AG20443 (cell line): Measurements from ENCODE around the gene IER5.
A peak's percentile ranks its signal among the peaks of the same experiment; 100 is the strongest.
"Not testable (repeated sequence)": the region's sequence is repeated elsewhere in the genome, so short reads cannot be mapped to it uniquely, and the experiment has no call there.

Experiments used
- DNase-seq: peaks from one replicate; pipeline ENCODE4 v3.0.0; 2012; ENCODE audit warnings: low spot score, mixed read lengths

Gene IER5

DNA sequence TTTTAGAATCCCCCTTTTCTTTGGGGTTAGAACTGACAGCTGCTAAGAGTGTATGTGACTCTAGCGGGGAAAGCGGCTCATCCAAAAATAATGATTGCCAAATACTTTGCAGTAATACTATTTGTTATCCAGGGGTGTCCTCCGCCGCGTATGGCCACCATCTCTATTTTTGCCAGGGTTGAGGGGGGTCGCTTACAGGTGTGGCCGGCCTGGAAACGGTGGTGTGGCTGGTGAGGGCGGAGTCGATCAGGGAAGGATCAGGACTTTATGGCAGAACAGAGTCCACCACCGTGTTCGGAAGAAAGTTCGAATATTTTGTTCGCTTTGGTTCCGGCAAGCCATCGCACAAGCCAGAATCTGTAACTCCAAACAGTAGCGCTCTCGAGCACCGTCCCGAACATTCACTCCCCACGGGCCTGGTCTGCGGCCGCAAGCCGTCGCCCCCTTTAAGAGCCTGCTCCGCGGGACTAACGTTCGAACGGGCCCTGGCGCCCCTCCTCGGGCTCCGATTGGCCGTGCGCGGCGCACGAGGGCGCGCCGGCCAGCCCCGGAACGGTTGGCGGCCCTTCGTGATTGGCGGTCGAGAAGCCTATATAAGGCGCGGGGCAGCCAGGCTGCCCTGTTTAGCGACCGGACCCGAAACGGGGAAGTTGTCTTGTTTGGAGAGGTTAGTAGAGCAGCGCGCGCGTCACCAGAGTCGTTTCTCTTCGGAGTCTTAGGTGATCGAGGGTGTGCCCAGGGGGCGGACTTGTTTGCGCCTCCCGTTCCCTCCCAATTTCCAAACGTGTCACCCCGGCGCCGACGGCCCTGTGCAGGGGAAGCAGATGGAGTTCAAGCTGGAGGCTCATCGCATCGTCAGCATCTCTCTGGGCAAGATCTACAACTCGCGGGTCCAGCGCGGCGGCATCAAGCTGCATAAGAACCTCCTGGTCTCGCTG is at the start of gene IER5:
TSS of gene IER5 (plus strand) at position 622 of the 938 bp plus-strand sequence. CDS start at position 825, 203 bp downstream.
- peak; percentile 95 for DNase-seq

DNA sequence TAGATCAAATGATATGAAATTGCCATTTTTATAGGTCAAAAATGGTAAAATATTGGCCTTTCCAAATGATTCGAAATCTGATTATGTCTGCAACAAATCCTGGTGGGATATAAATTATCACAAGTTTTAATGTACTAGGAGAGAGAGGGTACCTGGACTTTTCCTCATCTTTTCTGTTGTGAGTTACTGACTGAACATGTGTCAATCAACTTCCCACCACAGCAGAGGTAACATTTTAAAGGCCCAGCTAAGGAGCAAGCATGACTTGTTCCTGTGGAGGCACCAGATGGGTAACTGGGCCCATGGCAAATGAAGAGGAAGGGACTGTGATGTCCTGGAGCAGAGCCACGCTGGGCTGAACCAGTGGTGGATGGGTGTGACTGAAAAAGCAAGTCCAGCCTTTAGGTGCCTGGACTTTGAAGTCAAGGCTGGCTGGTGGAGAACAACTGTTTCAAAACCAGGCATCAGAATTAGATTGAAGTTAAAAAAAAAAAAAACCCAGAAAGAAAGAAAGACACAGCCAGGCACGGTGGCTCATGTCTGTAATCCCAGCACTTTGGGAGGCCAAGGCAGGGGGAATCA is 48.1 kb upstream of the IER5 start:
- no peak for DNase-seq

DNA sequence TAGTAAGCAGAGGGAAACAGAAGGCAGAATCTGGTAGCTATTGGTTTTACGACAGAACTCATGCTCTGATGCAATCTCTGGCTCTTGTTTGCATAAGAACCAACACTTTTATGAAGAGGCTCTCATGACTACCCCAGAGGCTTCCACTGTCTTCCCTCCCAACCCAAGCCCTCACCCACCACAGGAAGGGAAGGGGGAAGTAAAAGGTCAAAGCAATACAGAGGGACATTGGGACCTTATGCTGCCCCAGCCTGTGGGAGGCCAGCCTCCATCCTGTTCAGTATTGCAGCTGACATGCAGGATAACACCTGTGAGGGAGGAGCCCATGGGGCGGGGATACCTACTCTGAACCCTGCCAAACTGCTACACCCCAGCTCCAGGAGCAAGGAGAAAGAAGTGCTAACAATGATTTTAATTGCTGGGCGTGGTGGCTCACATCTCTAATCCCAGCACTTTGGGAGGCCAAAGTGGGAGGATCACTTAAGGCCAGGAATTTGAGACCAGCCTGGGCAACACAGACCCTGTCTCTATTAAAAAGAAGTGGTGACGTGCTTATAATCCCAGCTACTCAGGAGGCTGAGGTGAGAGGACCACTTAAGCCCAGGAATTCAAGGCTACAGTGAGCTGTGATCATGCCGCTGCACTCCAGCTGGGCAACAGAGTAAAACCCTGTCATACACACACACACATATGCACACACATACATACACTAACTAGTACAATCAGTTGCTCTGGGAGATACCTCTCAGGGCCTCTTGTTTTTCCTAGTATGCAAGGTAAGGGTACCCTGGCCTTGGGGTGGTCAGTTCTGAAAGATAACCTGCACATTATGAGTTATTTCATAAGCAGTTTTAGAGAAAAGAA is 45.2 kb upstream of the IER5 start:
- DNase-seq = peak; percentile 17

DNA sequence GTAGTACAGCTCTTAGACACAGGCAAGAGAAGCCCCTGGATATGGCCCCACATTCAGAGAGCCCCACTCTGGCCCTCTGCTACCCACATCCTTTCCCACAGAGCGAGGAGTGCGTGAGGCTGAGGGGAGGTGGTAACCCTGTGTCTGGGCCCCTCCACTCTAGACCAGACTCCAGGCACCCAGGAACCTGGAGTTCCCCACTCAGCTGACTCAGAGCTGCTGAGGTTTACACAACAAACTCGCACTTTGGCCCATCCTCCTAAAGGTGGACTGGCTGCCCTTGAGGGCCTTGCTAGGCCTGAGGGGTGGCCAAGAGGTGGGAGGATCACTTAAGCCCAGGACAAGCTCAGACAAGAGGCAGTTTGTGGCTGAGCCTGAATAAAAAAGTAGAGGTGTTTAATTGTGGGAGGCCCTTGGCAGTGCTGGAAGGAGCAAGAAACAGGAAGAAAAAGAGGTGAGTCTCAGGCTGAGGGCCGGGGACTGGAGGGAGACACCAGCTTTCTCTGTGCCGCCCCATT is 44.0 kb upstream of the IER5 start:
- DNase-seq = no peak

DNA sequence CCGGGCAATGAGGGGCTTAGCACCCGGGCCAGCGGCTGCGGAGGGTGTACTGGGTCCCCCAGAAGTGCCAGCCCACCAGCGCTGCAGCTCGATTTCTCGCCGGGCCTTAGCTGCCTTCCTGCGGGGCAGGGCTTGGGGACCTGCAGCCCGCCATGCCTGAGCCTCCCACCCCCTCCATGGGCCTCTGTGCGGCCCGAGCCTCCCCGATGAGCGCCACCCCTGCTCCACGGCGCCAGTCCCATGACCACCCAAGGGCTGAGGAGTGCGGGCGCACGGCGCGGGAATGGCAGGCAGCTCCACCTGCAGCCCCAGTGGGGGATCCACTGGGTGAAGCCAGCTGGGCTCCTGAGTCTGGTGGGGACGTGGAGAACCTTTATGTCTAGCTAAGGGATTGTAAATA is 42.6 kb upstream of the IER5 start:
- not testable (repeated sequence) for DNase-seq

DNA sequence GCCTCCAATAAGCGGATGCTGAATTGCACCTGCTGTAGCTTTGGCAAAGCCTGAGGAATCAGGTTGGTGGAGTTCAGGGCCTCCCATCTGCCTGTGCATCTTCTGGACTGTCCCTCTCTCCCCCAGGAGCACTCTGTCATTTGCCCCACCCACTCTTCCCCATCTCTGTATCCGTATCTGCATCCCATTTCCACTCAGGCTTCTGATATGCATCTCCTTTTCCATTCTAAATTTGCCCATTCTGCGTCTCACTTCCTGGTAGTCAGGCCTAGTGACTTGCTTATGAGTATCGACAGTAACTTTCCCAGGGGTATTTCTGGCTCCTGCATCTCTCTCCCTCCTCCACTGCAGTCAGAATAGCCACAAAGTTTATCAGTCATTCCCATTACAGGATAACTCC is 39.1 kb upstream of the IER5 start:
- no peak for DNase-seq

DNA sequence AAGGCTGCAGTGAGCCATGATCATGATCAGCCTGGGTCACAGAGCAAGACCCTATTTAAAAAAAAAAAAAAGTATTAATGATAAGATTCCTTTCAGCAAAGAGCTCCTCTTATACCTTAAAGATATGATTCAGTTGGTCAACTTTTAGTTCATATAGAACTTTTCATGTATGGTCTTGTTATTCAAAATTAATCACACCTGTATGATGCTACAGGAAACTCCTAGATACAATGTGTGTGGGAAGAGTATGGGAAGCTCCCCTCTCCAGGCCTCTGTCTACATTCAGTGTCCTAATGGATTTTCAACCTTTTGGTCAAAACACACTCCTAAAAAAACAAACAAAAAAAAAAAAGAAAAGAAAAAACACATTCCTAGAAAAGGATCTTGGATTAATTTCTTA is 37.6 kb upstream of the IER5 start:
- DNase-seq = no peak

DNA sequence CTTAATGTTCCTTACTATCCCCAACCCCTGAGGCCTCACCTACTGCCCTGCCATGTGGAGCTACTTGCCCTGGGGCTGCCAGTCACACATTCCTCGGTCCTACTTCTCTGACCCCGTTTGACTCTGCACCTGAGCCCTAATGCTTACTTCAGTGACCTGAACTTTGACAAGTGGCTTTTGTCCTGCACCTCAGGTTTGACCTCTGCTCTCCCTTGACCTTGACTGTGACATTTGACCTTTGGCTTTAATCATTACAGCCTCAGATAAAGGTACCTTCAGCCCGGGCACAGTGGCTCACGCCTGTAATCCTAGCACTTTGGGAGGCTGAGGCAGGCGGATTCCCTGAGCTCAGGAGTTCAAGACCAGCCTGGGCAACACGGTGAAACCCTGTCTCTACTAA is 31.9 kb upstream of the IER5 start:
- DNase-seq = no peak

DNA sequence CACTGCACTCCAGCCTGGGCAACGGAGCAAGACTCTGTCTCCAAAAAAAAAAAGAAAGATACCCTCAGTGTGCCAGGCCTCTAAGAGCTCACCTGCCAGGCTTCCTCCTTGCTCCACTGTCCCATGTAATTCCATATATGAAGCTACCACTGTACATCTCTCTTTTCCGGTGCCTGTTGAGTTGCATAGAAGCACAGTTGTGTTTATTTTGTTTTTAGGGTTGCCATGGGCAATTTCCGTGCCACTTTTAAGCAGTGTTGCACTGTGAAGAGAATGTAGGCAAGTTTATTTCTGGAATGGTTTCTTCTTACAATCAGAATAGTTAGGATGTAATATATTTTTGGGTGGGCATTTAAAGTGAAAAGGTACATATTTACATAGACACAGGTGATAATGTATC is 31.4 kb upstream of the IER5 start:
- no peak for DNase-seq

DNA sequence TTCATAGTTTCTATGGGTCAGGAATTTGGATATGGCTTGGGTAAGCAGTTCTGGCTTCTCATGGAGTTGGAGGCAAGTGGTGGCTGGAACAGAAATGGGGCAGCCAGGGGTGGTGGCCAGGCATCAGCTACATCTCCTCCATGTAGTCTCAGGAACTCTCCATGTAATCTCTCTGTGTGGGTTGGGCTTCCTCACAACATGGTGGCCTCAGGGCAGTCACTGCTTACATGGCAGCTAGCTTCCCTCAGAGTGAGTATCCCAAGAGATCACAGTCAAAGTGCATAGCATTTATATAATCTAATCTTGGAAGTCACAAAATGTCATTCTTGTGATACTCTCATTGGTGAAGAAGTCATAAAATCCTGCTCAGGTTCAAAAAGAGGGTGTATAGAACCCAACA is 29.1 kb upstream of the IER5 start:
- DNase-seq = no peak

DNA sequence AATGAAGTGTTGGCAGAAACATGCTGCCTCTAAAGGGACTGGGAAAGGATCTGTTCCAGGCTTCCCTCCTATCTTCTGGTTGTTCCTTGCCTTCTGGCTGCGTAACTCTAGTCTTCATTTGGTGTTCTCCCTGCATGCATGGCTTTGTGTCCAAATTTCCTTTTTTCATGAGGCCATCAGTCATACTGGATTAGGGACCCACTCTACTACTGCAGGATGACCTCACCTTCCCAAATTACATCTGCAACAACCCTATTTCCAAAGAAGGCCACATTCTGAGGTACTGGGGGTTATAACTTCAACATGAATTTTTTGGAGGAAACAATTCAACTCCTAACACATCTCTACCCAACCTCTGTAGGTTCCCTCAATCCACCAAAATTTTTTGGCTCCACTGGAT is 28.4 kb upstream of the IER5 start:
- no peak for DNase-seq

DNA sequence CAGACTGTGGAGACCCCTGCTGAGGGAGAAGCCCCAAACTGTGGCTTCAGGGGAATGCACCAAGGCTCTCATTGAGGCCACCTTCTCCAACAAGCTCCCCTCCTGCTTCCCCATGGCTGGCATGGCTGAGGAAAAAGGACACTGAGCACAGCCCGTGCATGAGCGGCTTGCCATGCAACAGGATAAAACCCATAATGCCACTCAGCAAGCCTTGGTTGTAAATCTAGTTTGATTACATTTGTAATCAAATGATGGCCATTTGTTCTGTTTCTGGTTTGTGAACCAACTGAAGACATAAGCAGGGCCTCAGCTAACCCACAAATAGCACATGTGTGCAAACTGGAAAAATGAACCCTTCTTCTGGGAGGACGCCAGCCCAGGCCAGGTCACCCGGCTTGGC is 27.6 kb upstream of the IER5 start:
- DNase-seq = not testable (repeated sequence)

DNA sequence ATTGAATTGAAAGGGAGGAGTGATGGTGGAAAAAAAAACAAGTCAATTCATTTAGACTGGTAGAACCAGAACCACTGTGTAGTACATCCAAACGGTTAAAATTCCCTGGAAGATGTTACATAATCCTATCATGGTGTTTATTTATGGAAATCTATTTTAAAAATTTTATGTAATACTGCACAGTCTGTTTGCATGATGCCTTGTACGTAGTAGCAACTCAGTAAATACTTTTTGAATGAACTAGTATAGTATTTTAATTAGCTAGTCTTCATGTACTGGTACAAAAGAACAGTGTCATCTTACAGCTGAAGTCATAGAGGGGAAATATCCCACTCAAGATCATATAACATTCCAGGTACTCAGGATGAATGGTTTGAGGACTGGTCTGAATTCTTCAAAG is 27.0 kb upstream of the IER5 start:
- DNase-seq = no peak

DNA sequence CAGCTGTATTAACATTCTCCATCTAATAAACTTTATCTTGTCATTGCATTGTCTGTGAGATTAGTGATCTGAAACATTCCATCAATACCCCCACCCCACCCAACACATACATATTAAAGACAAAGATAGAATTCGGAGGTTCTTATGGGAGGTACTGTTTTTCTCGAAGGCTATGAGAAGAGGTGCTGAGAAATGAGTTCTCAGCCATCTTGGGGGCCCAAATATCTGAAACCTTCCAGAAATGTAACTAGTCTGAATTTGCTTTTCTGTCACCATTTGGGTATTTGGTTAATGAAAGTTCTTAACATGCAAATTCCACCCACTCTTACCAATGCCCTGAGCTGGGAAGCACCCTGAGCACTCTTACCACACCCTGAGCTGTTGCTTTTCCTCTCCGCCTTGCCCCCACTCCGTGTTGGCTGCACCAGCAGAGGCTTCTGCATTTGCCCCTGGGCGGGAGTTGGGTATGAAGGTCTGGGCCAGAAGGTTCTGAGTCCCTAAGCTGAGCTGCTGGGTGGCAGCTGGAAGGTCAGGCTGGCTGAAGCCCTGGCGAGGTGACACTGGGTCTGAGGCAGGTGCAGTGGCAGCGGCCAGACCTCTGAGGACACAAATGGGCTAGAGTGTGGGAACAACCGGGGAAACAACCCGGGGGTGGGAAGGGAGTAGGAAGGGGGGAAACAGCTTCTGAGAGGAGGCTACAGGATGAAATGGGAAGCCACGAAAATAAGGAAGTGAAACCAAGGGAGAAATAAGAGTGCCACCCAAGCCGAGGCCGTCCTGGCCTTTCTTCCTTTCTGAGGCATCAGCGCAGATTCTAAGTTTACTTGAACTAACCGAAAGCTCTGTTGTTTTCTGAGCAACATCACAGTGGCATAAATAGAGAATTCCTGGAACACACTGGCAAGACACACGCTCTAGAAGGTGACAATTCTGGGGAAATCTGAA is 26.3 kb upstream of the IER5 start:
- DNase-seq = peak; percentile 12

DNA sequence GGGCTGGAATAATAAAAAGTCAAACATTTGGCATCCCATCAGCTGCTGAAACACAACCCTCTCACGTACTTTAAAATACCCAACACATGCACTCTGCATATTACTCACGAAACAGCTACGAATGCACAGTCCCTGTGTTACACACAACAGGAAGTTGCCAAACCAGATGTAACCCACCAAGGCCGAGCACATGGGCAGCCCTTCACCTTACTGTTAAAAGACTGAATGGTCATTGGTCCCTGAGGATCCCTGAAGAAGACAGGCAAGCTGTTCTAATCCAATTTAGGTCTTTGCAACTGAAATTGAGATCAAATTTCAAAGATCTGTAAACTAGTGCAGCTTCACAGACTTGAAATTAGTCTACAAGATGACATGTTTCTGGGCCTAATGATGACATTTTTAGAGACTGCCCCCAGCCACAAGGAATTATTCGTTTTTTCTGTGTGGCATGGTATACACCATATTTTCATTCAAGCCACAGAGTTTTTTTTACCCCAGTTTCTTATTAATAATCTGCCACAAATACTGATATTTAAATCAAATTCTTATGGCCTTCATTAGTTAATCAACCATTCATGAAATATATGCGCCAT is 25.6 kb upstream of the IER5 start:
- peak; percentile 74 for DNase-seq

DNA sequence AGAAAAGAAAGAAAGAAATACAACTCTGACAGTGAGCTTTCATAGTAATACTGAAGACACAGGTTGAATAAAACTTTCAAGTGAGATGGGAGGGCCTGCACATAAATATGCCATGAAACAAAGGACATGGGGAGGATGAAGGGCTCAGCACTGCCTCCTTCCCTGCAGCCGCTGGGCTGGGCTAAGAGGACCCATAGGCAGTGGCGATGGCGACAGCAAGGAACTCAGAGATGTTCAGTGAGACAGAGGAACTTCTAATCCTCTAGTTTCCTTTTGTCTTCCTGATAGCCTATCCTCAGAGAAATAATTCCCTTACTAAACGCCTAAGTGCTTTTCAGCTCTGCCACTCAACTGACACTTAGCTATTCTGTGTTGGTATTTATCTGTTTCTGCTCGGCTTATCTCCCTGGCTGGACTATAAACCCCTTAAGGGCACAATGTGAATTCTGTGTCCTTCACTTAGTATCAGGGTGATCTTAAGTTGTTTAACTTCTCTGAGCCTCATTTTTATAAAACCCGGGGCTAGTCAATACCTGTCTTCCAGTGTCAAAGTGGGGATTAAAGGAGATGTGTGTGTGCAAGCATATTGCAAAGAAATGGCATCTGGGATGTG is 24.4 kb upstream of the IER5 start:
- DNase-seq = no peak

DNA sequence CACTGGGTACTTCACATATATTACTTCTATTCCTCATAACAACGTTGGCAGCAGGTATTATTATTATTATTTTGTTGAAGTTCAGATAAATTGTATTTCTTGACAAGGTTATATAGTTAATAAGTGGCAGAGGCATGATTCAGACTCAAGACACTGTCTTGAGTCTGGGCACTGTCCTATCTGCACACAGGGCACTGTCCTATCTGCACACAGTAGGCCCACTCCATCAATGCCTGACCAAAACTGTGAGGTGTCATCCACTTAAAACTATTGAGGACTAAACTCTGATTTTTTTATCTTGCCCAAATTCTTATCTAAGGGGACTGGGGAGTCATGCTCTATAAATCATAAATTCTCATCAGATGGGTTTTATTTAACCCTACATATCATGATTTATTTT is 23.8 kb upstream of the IER5 start:
- no peak for DNase-seq

DNA sequence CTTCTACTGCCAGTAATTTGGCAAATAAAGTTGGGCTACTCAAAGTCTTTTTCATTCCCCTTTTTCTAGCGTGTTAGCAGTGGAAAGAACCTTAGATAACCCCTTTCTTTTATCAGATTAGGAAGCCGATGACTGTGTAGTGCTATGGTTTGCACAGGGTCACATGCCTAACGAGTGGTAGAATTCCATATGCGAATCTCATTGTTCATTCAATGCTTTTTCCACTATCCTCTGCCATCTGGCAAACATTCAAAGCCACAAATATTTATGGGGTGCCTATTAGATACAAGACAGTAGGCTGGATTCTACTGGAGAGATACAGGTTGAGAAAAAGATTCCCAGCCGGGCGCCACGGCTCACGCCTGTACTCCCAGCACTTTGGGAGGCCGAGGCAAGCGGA is 14.9 kb upstream of the IER5 start:
- peak; percentile 48 for DNase-seq

DNA sequence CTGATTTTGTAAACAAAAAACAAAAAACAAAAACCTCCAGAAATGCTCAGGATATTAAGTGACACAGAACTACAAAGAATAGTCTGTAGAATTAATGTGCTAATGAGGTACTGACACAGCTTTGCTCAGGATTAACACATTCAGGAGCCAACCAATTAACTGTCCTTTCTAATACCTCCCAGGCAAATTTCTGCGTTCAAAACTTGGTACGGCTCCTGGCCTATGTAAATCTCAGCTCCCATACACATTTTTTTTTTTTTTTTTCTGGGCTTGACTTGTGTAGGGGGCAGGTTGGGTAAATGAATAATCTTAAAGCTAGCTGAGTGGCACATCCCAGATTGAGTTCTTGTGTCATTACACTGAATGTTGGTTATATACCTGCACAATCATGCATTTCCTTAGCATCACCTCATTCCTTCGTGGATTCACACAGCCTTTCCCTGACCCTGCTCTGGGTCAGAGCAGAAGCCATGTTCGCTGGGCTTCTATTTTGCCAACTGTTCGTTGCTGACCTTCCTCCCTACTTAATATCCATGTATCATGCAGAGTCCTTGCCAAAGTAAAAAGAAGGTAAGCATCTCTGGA is 12.6 kb upstream of the IER5 start:
- no peak for DNase-seq

DNA sequence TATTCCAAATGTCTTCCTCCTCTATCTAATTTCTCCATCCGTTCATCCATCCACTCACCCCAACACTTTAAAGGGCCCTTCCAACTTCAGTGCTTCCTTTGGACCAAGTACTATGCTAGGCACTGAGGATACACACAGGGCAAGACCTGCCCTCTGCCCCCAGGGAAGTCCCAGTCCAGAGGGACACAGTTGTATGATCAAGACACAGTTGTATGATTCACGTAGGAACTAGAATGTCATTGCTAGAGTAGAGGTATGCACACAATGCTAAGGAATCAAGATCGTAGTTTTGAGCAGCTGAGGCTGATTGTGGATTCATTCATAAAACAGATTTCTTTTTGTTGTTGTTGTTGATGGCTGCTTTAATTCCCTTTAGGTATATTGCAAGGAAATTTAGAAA is 11.6 kb upstream of the IER5 start:
- DNase-seq = no peak
